ENCODE measurements around the gene EFHD2.
"Not testable (repeated sequence)": the region's sequence is repeated elsewhere in the genome, so short reads cannot be mapped to it uniquely, and the experiment has no call there.

Gene EFHD2

DNA sequence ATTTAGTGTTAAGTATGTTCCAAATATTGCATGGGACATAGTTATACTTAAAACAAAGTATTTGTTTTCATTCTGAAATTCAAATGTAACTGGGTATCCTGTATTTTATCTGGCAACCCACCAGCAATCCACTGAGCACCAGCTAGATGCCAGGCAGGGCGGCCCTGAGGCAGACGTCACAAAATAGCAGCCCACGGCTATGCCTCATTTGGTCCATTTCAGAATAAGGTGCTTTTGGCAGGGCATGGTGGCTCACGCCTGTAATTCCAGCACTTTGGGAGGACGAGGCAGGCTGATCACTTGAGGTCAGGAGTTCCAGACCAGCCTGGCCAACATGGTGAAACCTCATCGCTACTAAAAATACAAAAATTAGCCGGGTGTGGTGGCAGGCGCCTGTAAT lies 19.9 kb upstream of the EFHD2 start:
- not testable (repeated sequence) for DNase-seq

DNA sequence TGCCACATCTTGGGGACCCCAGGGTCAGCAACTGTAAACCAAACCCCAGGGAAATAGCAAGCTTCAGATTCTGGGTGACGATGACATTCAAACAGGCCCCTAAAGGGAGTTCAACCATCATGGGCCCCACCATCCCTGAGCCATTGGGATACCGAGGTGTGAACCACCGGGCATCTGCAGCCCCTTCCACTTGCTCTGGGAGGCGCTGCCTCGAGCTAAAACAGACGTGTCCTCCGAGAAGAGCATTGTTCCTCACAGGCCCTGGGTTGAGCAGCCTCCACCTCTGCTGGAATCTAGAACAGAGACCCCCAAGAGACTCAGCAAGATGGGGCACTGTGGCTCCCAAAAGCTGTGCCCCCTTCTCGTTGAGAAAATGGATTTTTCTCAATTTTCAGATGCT lies 19.0 kb upstream of the EFHD2 start:
- DNase-seq, result no peak

DNA sequence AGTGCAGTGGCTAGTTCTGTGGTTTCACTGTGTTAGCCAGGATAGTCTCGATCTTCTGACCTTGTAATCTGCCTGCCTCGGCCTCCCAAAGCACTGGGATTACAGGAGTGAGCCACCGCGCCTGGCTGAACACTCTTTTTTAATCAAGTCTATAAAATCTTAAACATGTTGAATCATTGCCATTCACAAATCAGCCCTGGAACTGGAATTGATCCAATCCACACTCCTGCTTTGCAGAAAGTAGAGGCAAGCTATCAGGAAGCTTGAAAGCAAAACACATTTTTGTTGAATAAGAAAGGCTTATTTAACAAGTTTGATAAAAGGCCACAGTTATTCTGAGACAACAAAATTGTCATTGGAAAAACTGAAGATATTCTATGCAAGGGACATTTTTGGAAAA lies 18.3 kb upstream of the EFHD2 start:
- DNase-seq, result no peak

DNA sequence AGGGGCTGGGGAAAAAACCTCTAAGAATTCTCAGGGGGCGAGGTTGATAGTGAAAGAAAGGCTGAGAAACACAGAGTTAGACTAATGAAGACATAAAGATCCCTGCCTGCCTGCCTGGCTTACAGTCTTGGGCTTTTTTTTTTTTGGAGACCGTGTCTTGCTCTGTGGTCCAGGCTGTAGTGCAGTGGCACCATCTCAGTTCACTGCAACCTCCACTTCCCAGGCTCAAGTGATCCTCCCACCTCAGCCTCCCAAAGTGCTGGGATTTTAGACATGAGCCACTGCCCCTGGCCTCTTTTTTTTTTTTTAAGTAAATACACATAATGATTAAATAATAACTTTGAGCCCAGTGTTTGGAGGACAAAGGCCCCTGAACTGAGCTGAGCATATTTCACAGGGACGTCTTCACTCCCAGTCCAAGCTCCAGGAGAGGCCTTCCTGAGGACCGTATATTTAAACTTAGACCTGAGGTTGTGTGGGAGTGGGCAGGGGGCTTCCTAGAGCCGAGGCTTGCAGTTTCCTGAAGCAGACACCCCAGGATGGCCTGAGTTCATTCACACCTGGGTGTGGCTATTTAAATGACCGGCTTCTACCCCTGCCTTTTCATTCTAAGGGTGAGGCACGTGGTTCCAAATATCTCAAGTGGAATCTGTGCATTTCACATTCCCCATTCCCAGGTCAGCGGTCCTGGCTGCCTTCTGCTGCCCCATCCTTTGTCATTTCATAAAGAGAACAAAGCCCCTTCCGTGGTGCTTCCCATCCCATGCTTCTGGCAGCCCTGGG lies 16.0 kb upstream of the EFHD2 start:
- no peak for DNase-seq

DNA sequence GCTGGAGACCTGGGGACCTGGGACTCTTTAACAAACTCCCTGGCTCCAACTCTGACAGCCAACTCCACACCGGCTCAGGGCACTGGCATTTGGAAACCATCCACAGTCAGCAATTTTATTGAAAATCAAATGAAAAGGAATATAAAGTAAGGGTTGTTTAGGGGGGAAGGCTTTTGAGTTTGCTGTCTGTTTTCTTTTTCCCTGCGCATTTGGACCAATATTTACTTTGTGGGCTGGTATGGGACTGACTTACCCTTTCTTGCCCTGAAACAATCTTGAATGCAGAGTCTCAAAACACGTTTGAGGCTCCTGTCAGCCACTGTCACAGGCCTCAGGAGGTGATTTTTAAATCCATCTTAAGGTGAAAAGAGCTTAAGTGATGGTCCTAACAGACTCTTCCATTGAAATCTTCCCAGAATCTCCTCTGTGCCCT lies 15.4 kb upstream of the EFHD2 start:
- no peak for DNase-seq

DNA sequence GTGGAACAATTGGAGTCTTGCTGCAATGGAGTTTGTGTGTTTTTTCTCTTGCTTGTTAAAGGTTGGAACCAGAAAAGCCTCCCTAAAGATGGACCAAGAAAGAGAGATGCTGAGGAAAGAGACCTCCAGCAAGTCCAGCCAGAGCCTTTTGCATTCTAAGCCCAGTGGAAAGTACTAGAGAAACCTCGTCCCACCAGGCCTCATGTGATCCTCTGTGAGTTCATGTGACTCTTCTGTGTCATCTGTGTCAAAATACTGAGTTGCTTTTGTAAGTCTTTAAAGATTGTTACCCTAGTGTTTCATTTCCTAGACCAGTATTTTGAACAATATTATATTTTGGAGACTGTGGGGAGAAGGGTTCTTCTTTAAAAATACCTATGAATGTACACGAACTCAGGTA lies 12.5 kb upstream of the EFHD2 start:
- no peak for DNase-seq

DNA sequence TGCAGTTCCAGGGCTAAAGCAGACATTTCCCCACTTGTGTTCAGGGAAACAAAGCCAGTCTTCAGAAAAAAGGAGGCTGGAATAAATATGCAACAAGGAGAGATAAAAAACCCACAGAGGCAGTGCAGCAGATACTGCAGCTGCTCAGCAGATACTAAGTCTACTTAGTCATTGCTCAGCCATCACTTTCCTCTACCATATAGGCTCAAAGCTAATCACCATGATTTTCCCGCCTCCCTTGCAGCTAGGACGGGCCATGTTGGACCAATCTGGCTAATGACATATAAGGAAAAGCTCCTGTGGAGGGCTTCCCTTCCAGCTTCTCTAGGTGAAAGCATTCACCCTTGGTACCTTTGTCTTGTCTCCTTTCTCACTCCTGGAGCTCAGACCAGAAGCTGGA lies 10.0 kb upstream of the EFHD2 start:
- DNase-seq, result no peak

DNA sequence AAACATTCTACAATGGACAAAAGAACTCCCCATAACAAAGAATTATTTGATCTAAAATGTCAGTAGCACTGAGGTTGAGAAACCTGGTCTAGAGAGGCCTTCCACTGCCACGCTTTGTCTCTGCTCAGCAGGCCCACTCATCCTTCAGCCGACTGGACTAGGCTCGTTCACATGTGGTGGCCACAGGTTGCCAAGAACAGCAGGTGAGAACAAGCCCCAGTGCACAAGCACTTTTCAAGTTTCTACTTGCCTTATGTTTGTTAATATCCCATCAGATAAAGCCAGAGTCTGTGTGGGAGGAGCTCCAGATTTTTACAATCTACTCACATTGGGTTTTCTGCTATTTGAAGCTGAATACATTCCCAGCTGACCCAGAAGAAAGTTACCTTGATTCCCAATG lies 9.1 kb upstream of the EFHD2 start:
- no peak for DNase-seq

DNA sequence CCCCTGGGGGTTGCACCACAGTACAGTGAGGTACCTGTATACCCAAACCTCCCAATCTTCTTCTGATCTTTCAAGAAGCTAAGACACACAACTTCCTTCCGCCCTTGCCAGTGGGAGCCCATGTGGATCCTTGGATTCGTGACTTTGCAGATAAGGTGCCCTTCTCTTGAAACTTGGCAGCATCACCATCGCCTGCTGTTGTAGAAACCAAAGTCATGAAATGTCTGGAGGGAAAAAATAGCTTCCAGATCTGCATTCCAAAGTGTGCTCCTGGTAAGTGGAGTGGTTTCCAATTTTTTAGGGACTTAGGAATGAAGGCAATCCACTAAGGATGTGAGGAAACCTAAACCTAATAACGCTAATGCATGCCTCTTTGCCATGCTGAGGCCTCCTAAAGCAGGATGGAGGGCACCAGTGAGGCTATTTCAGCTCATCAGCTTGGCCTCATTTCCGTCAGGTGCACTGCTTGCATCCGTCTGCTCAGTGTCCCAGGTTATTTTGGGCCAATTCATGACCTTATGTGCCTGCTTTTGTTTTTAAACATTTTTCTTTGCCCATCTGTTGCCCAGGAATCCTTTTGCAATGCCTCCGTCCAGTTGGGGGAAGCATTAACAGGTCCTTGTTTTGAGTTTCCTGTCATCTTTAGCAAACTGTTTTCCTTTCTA lies 8.2 kb upstream of the EFHD2 start:
- DNase-seq, result no peak

DNA sequence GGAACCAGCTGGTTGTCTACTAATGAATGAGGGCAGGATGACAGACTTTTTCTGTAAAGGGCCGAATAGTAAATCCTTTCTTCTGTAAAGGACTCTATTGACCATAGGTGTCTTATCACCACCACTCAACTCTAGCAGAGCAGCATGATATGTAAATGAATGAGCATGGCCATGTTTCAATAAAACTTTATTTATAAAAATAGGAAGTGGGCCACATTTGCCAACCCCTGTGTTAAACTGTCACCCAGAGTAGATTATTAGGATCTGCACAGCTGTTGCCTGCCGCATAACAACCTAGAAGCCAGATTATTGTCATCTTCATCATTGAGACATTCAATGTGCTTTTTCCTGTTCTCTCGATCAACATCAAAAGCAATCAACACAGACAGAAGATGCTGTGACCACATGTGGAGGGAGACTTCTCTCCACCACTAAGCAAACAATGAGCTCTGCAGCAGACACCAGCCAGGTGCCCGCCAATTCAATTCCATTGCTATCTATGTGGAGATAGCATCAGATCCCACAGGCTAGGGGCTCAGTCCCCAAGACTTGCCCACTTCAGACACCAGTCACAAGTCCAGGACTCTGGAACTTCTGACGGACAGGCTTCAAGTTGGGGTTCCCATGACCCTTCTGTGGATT lies 6.8 kb upstream of the EFHD2 start:
- DNase-seq, result no peak

DNA sequence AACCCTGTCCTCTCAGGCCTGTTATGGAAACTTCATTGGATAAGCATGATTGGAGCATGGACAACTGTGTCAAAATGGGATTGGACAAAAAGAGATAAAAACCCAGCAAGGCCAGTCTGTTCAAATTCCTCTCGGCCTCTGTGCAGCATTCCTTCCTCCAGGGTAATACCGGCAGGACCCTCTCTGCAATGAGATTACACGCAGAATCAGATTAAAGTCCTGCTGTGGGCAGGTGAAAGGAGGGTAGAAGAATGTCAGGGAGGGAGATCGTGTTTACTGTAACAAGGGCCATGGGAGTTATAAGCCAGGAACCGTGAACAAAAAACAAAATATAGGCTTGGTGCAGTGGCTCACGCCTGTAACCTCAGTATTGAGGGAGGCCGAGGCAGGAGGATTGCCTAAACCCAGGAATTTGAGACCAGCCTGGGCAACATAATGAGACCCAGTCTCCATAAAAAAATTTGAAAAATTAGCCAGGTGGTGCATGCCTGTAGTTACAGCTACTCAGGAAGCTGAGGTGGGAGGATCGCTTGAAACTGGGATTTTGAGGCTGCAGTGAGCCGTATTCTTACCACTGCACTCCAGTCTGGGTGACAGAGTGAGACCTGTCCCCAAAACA lies 5.6 kb upstream of the EFHD2 start:
- no peak for DNase-seq

DNA sequence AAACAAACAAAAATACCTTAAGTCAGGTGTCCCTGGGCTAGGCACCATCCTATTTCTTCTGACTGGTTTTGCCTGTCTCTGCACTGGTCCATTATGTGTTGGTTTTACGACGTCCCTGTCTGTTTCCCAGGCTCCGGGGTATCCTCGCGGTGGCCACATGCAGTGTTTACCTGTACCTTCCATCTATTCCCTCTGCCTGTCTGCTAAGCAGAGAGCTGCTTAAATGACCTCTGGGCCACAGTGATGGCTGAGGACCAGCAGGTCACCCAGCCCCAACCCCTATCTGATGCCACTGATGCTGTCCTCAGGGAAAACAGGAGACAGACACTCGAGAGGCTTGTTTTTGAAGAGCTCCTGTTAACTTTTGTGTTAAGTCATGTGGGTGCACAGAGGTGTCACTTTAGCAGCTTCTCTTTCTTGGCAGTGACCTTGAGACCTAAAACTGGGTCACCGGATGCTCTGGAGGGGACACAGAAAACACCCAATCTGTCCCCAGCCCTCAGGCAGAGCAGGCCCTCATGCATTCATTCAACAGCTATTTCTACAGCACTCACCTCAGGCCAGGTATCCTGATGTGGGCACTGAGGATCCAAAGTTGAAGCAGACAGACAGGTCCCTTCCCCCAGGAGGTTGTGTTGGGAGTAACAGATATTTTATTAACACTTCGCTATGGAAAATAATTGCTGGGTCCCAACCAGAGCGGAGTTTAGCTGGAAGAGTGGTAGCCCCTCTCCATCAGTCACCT lies 4.4 kb upstream of the EFHD2 start:
- DNase-seq, result no peak

DNA sequence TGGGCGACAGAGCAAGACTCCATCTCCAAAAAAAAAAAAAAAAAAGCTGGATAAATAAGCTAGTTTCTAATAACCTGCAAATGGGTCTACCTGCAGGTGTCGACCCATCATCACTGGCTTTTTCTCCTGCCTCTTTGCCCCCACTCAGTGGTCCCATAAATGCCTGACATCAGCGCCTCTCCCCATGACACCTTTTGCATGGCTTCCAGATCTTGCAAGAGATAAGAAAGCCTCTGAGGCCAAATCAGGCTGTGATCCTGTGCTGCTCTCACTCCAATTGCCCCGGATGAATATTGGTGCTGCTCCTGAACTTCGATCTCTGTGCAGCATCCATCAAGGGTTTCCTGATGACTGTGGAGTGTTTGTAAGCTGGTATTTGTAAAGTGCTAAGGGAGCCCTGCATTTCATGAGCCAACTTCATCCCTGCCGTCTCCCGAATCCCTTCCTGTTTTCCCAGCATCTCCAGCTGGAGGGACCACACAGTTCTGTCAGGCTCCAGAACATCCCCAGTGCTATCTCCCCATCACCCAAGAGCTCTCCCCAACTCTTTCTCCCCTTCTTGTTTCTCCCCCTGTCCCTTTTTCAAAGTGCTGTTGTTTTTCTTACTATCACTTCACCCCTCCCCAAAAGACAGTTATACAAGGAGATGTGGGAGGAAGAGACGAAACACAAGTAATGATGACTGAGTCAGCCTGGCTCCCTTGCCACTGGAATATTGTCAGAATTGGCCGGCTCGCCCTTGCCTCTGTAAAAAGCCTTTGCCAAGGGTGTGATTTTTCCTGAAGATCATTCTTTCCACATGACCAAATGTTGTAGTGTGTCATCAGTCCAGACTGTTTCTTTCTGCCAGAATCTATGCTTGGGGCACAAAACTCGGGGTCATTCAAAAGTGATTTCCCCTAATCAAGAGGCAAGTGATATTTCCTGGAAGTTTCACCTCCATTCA lies 2.8 kb upstream of the EFHD2 start:
- DNase-seq, result peak; percentile 61

DNA sequence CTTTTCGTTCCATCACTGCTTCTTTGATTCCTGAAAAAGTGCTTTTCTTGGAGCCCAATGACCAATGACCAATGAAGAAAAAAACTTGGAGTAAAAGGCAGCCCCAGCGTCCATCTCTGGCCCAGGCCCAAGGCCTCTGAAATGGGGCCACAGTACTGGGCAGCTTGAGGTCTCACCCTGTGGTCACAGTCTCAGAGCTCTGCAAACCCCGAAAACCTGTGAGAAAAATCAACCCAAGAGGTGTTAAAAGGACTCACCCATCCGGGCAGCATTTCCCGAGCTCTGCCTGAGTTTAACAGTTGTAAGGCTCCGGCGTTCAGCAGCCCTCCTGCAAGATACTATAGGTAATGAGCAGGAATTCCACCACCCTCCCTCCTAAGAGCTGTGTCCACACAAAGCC lies 2.1 kb upstream of the EFHD2 start:
- DNase-seq, result no peak

DNA sequence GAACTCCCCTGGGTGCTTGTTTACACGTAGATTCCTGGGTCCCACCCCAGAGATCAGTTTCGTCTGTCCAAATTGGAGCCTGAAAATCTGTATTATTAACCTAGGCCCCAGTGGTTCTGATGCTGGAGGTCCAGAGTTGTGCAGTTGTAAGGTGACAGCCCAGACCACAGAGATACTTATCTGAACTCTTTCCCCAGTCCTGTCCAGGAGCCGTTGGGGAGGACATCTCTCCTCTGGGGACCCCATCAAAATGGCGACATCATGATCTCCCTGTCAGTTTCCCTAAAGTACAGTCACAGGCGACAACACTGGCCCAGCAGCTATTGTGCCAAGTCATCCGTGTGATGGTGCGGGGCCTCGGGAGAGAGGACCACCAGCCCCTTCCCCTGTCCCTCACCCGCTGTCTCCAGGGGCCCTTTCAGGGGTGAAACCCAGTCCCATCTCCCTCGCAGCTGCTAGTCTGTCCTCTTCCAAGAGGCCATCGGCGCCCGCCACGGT lies 749 bp upstream of the EFHD2 start:
- no peak for DNase-seq

DNA sequence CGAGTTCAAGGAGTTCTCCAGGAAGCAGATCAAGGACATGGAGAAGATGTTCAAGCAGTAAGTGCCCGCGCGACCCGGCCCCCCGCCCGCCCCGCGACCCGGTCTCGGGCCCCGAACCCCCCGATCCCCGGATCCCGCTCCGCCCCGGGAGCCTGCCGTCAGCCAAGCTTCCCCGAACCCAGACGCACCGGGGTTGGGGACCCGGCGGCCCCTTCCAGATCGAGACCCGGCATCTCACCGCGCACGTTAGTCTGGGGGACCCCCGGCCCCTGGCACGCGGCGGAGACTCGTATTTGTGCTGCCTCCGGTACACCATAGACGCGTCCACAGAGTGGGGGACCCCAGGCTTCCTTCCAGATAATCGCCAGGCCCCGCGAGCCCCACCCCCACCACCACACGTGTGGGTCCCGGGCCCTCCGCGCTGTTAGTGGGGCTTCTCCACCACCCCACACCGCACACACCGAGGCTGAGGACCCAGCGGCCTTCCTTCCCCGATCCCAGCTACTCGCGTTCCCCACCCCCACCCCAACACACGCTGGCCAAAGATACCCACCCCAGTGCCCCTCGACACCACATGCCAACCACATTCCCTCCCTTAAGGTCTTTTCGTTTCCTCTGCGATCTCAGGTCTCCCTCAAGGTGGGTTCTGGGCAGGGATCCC lies 665 bp downstream of the EFHD2 start:
- DNase-seq, result no peak

DNA sequence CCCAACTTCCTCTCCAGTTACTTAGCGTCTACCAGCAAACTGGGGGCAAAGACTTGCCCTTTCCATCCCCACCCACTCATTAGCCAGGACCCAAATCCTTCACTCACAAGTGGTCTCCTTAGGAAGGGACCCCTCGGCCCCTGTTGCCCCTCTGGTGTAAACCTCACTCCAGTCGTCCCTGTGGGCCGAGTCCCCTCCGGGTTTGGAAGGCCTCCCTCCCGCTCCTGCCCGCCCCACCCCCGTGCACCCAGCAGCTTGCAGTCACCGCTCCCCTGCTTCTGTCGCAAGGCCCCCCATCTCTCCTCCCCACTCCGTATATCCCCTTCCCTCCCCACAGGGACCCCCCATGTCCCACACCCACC lies 1.2 kb downstream of the EFHD2 start:
- no peak for DNase-seq

DNA sequence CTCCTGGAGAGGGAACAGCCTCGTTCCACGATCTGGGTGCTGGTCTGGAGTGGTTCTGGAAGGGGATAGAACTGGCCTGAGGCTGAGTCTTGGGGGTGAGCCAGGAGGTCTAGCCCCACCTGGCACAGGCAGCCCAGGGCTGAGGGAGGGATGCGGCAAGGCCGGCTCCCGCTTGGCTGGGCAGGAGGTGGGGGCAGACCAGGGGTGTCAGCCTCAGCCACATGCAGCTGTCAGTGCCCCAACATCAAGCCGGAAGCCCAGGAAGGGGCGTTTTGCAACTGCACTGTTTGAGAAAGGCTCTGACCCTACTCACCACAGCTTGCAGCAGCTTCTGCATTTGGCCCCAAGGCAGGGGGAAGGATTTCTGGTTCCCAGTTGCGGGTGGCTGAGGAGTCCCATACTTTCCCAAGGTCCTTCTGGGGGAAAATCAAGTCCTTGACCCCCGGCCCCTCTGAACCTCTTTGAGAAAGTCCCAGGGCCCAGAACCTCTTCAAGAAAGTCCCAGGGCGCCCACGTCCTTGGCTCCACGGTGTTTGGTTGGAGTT lies 2.0 kb downstream of the EFHD2 start:
- DNase-seq, result peak; percentile 17

DNA sequence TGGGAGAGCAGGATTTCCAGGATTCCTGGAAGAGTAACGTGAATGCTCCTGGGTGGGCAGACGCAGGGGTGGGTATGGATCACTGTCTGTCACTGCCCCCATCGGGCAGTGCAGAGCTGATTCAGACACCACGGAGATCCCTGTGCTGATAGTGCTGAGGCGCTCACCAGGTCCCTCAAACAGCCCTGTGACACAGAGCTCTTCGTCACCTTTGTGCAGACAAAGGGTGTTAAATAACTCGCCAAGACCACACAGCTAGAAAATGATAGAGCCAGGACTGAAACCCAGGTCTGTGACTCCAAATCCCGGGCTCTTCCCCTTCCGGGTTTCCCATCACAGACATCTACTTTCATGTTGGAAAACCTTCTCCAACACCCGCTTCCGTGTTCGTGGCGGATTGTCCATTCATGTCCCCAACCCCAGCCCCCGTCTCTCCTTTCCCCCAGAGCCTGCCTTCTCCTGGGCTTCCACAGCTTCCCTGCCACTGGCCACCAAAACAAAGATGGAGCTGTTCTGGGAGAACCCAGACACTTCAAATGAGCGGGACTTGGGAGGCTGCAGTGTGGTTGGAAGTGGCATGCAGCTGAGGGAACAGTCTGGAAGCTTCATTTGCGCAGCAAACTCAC lies 2.6 kb downstream of the EFHD2 start:
- no peak for DNase-seq

DNA sequence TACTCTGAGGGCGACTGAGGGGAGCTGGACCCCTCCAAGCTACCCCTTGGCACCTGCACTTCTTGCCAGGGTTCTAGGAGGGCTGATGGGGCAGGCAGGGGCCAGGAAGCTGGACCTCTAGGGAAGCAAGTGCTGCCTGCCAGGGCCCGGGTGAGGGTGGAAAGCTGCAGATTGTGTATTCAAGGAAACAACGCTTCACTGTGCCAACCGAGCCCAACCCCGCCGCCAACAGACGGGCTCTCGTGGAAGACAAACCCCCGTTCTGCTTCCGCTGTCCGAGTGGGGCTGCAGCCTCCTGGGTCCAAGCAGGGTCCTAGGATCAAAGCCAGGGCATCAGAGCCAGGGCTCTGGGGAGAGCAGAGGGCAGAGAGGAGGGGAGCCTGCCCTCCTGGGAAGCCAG lies 3.2 kb downstream of the EFHD2 start:
- no peak for DNase-seq

All from HCEC 1CT (cell line).